IMR-90 (cell line): Measurements from ENCODE around the gene TGM2. TPM values are rescaled to one million over a fixed set of nuclear protein-coding genes. Genes with fewer than 3 reads are reported as not detected.

Source experiments
- ATAC-seq: fragments of 200-7000 bp; cut with Tn5 transposase; 2 replicates; pipeline ENCODE4 v1.9.1; 2020; ENCODE audit warnings: low read depth, mild to moderate bottlenecking, moderate library complexity
- BruUV-seq: library from RNA; stranded (reverse); fragments of 400-500 nt; replicated peaks from 2 replicates; lab custom pipeline; 2021; lab: Mats Ljungman, UMichigan
- CTCF ChIA-PET: fragments of 300-600 bp; formaldehyde crosslinking; extraction: SDS; loops from one replicate; lab custom pipeline; 2021; ENCODE audit warnings: antibody characterized with exemption; lab: Yijun Ruan, JAX
- POLR2A ChIA-PET: fragments of 300-600 bp; sonication (Branson Sonifier 250); formaldehyde crosslinking; loops from one replicate; lab custom pipeline; 2022; ENCODE audit warnings: antibody characterized with exemption; ENCODE audit not compliant: unreplicated experiment; lab: Charles Lee
- DNase-seq: peaks from one replicate; pipeline ENCODE4 v3.0.0; 2013
- H2AFZ ChIP-seq: replicated peaks from 2 replicates; pipeline ENCODE3; 2013; ENCODE audit warnings: low read length, mild to moderate bottlenecking; ENCODE audit not compliant: poor library complexity
- H2AK5ac ChIP-seq: 2 replicates; pipeline ENCODE4 v1.6.1; 2013; ENCODE audit warnings: low read depth, low read length, inconsistent platforms
- H2AK9ac ChIP-seq: replicated peaks from 2 replicates; pipeline ENCODE3; 2013; ENCODE audit warnings: mild to moderate bottlenecking, low read depth, low read length, moderate library complexity; ENCODE audit not compliant: poor library complexity
- H2BK120ac ChIP-seq: 2 replicates; pipeline ENCODE4 v1.6.1; 2013; ENCODE audit warnings: low read depth, low read length, inconsistent platforms
- H2BK15ac ChIP-seq: 3 replicates; pipeline ENCODE4 v1.6.1; 2013; ENCODE audit warnings: low read depth, low read length, inconsistent platforms
- H2BK20ac ChIP-seq: 2 replicates; pipeline ENCODE4 v1.6.1; 2013; ENCODE audit warnings: low read depth, mild to moderate bottlenecking, inconsistent platforms, low read length, moderate library complexity
- H2BK5ac ChIP-seq: 2 replicates; pipeline ENCODE4 v1.6.1; 2013; ENCODE audit warnings: mild to moderate bottlenecking, low read depth, low read length, inconsistent platforms; ENCODE audit not compliant: poor library complexity, severe bottlenecking
- H3K14ac ChIP-seq: replicated peaks from 2 replicates; pipeline ENCODE4 v1.6.1; 2013; ENCODE audit warnings: low read depth, low read length, inconsistent platforms
- H3K18ac ChIP-seq: 2 replicates; pipeline ENCODE4 v1.6.1; 2013; ENCODE audit warnings: low read depth, low read length, control low read depth
- H3K23ac ChIP-seq: 2 replicates; pipeline ENCODE4 v1.6.1; 2013; ENCODE audit warnings: low read depth, low read length, inconsistent platforms
- H3K27ac ChIP-seq: 2 replicates; pipeline ENCODE4 v1.5.1; 2013; ENCODE audit warnings: mild to moderate bottlenecking, control low read depth, low read length; ENCODE audit not compliant: insufficient read depth
- H3K27me3 ChIP-seq: 2 replicates; pipeline ENCODE4 v1.6.1; 2013; ENCODE audit warnings: low read length; ENCODE audit not compliant: control insufficient read depth, insufficient read depth
- H3K36me3 ChIP-seq: 2 replicates; pipeline ENCODE4 v1.6.1; 2013; ENCODE audit warnings: low read length, mixed read lengths; ENCODE audit not compliant: control insufficient read depth, insufficient read depth
- H3K4ac ChIP-seq: 2 replicates; pipeline ENCODE4 v1.6.1; 2013; ENCODE audit warnings: low read depth, low read length, inconsistent platforms
- H3K4me1 ChIP-seq: 2 replicates; pipeline ENCODE4 v1.6.1; 2013; ENCODE audit warnings: low read length, mixed read lengths; ENCODE audit not compliant: control insufficient read depth, insufficient read depth
- H3K4me2 ChIP-seq: 2 replicates; pipeline ENCODE4 v1.6.1; 2013; ENCODE audit warnings: low read depth, mild to moderate bottlenecking, control low read depth, low read length, moderate library complexity
- H3K4me3 ChIP-seq: 2 replicates; pipeline ENCODE4 v1.5.1; 2013; ENCODE audit warnings: low read depth, mild to moderate bottlenecking, control low read depth, low read length, moderate library complexity; ENCODE audit not compliant: insufficient read depth
- H3K56ac ChIP-seq: 2 replicates; pipeline ENCODE4 v1.6.1; 2013; ENCODE audit warnings: low read length, inconsistent platforms; ENCODE audit not compliant: insufficient read depth; ENCODE audit errors: extremely low read depth
- H3K79me1 ChIP-seq, 2 experiments: 2 replicates each; pipeline ENCODE4 v1.6.1; 2013; ENCODE audit warnings: low read length in 2 of 2, inconsistent platforms in 1 of 2, low read depth in 1 of 2
- H3K9ac ChIP-seq: 2 replicates; pipeline ENCODE4 v1.6.1; 2013; ENCODE audit warnings: low read depth, low read length, control low read depth
- H3K9me1 ChIP-seq: 2 replicates; pipeline ENCODE4 v1.6.1; 2013; ENCODE audit warnings: low read length, inconsistent platforms; ENCODE audit not compliant: insufficient read depth
- H3K9me3 ChIP-seq: 2 replicates; pipeline ENCODE4 v1.6.1; 2013; ENCODE audit warnings: low read length; ENCODE audit not compliant: control insufficient read depth, insufficient read depth
- H4K20me1 ChIP-seq: 2 replicates; pipeline ENCODE4 v1.6.1; 2013; ENCODE audit warnings: low read length, inconsistent platforms; ENCODE audit not compliant: insufficient read depth
- H4K5ac ChIP-seq: 2 replicates; pipeline ENCODE4 v1.6.1; 2013; ENCODE audit warnings: mild to moderate bottlenecking, low read depth, low read length, control low read depth
- H4K8ac ChIP-seq, 2 experiments: 2 replicates each; pipeline ENCODE4 v1.6.1; 2013; ENCODE audit warnings: low read depth in 2 of 2, low read length in 2 of 2, control low read depth in 1 of 2, inconsistent platforms in 1 of 2
- H4K91ac ChIP-seq: 2 replicates; pipeline ENCODE4 v1.6.1; 2013; ENCODE audit warnings: low read depth, low read length, inconsistent platforms; ENCODE audit not compliant: insufficient read depth
- BHLHE40 ChIP-seq: fragments of 150-350 bp; IDR thresholded peaks from 2 replicates; pipeline ENCODE4 v1.6.1; 2016; ENCODE audit warnings: mild to moderate bottlenecking, low read depth, low read length
- CEBPB ChIP-seq: IDR thresholded peaks from 2 replicates; pipeline ENCODE4 v1.6.1; 2012; ENCODE audit warnings: low read depth, low read length, improper control_type of control experiment
- CHD1 ChIP-seq: IDR thresholded peaks from 2 replicates; pipeline ENCODE4 v1.6.1; 2012; ENCODE audit warnings: low read depth, low read length, improper control_type of control experiment
- CTCF ChIP-seq: conservative IDR thresholded peaks from 2 replicates; pipeline ENCODE4 v1.5.1; 2012; ENCODE audit warnings: mild to moderate bottlenecking, low read depth, low read length, improper control_type of control experiment
- ELK1 ChIP-seq: fragments of 150-350 bp; IDR thresholded peaks from 2 replicates; pipeline ENCODE4 v1.6.1; 2016; ENCODE audit warnings: low read depth, mild to moderate bottlenecking, low read length, moderate library complexity, borderline replicate concordance
- FOS ChIP-seq: fragments of 150-350 bp; IDR thresholded peaks from 2 replicates; pipeline ENCODE4 v1.6.1; 2016; ENCODE audit warnings: low read depth, low read length
- MAFK ChIP-seq: IDR thresholded peaks from 2 replicates; pipeline ENCODE4 v1.6.1; 2012; ENCODE audit warnings: low read depth, low read length, improper control_type of control experiment
- MAZ ChIP-seq: IDR thresholded peaks from 2 replicates; pipeline ENCODE4 v1.6.1; 2012; ENCODE audit warnings: low read depth, mild to moderate bottlenecking, low read length, improper control_type of control experiment, moderate library complexity, borderline replicate concordance
- MXI1 ChIP-seq: IDR thresholded peaks from 2 replicates; pipeline ENCODE4 v1.6.1; 2012; ENCODE audit warnings: low read depth, mild to moderate bottlenecking, low read length, moderate library complexity, borderline replicate concordance
- NFE2L2 ChIP-seq: fragments of 150-350 bp; IDR thresholded peaks from 2 replicates; pipeline ENCODE4 v1.6.1; 2016; ENCODE audit warnings: low read depth, mild to moderate bottlenecking, low read length
- POLR2A ChIP-seq: IDR thresholded peaks from 2 replicates; pipeline ENCODE4 v1.6.1; 2012; ENCODE audit warnings: mild to moderate bottlenecking, low read depth, low read length
- RAD21 ChIP-seq: IDR thresholded peaks from 2 replicates; pipeline ENCODE4 v1.6.1; 2012; ENCODE audit warnings: low read length, improper control_type of control experiment
- RCOR1 ChIP-seq: IDR thresholded peaks from 2 replicates; pipeline ENCODE4 v1.6.1; 2012; ENCODE audit warnings: mild to moderate bottlenecking, low read length, improper control_type of control experiment; ENCODE audit not compliant: insufficient replicate concordance
- RFX5 ChIP-seq: IDR thresholded peaks from 2 replicates; pipeline ENCODE4 v1.8.0; 2012; ENCODE audit warnings: low read depth, mild to moderate bottlenecking, low read length, moderate library complexity
- SMC3 ChIP-seq: fragments of 150-350 bp; IDR thresholded peaks from 2 replicates; pipeline ENCODE4 v1.6.1; 2016; ENCODE audit warnings: low read depth, mild to moderate bottlenecking, antibody characterized with exemption, low read length, moderate library complexity
- USF2 ChIP-seq: fragments of 150-350 bp; IDR thresholded peaks from 2 replicates; pipeline ENCODE4 v1.6.1; 2017; ENCODE audit warnings: mild to moderate bottlenecking, antibody characterized with exemption, low read length, low read depth
- WGBS, 2 experiments: methylation state at CpG; one replicate each; pipeline versions ENCODE4 v1.1.5 to v1.1.7; 2013; ENCODE audit warnings: missing lambda C conversion rate in 2 of 2; ENCODE audit not compliant: insufficient read length in 1 of 2; ENCODE audit errors: extremely low coverage in 2 of 2; 5-methylcytosine and 5-hydroxymethylcytosine counted together
- dilution Hi-C: fragments of 300-500 bp; cut with HindIII; formaldehyde crosslinking; loops from one replicate; pipeline ENCODE4 v1.14.3; 2018; ENCODE audit warnings: low sequenced_read_pairs; ENCODE audit not compliant: unreplicated experiment
- in situ Hi-C: fragments of 300-500 bp; cut with MboI; formaldehyde crosslinking; loops from 3 replicates; pipeline ENCODE4 v1.14.3; 2019; ENCODE audit warnings: low sequenced_read_pairs, inconsistent platforms, mixed read lengths
- intact Hi-C: fragments of 100-400 bp; cut with micrococcal nuclease; formaldehyde crosslinking; loops from 2 replicates; pipeline ENCODE4 v1.10.0; 2022
- polyA plus RNA-seq, 3 experiments: library from polyadenylated mRNA; depleted of rRNA; stranded (reverse); fragments of >200 nt; gene quantifications; 2 replicates each; pipeline ENCODE4 v1.2.3, GENCODE V29; 2012; ENCODE audit warnings: low replicate concordance in 1 of 3
- total RNA-seq: library from RNA; depleted of rRNA; stranded (reverse); fragments of >200 nt; gene quantifications from 2 replicates; pipeline ENCODE4 v1.2.3, GENCODE V29; 2012

Gene TGM2
- total and polyA plus RNA-seq, 2 of the 4 experiments (the other 2 are of a cell fraction), result 239 to 268 TPM

GRCh38 chr20:38181207-38181801 is 16.2 kb upstream of the TGM2 start:
- Histone ChIP-seq H3K9me3 (peaks cover 5% of the 10 kb centered on the region; the same call in 1 of the 2 replicates), H4K5ac (no peak overlapping the region), H3K18ac (no peak overlapping the region), H4K91ac (no peak overlapping the region), H2AK5ac (no peak overlapping the region), H3K9ac (no peak overlapping the region), H3K4me2 (no peak overlapping the region), H3K56ac (no peak overlapping the region), H2AFZ (no peak overlapping the region), H4K8ac (no peak overlapping the region), H3K4ac (no peak overlapping the region), H2BK120ac (no peak overlapping the region), H3K4me1 (peaks cover 2% of the 10 kb centered on the region; the same call in 1 of the 2 replicates), H3K36me3 (no peaks in the 10 kb centered on the region), H4K20me1 (no peaks in the 10 kb centered on the region), H3K14ac (no peak overlapping the region), H3K27ac (no peak overlapping the region), H3K9me1 (no peaks in the 10 kb centered on the region), H3K4me3 (no peak overlapping the region), H3K23ac (no peak overlapping the region), H3K79me1 (no peaks in the 10 kb centered on the region), H2BK15ac (no peak overlapping the region), H2AK9ac (no peak overlapping the region), H2BK5ac (no peak overlapping the region), H2BK20ac (no peak overlapping the region; the same call in 1 of the 2 replicates), H3K27me3 (no peaks in the 10 kb centered on the region)
- intact Hi-C loops, result no loop called here
- ATAC-seq (no peak), DNase-seq (no peak)
- 57% methylated on average over 1 of the region's 7 CpGs; no CpG with 5 or more reads in 1 of the 2 experiments for WGBS, 2 experiments
- TF ChIP-seq MAZ, result no peak
- no peak for TF ChIP-seq RFX5
- no peak for TF ChIP-seq RCOR1
- no peak for TF ChIP-seq BHLHE40
- TF ChIP-seq CHD1, result no peak
- no peak for TF ChIP-seq ELK1
- no peak for TF ChIP-seq CEBPB
- no peak for TF ChIP-seq MXI1
- no peak for TF ChIP-seq MAFK
- no peak for TF ChIP-seq USF2
- TF ChIP-seq CTCF, result no peak
- TF ChIP-seq NFE2L2, result no peak
- TF ChIP-seq SMC3, result no peak
- TF ChIP-seq POLR2A, result no peak
- no peak for TF ChIP-seq FOS
- no peak for TF ChIP-seq RAD21
- POLR2A ChIA-PET, result interaction anchor here (0.5 kb wide), 1 partner anchor 251 kb away, joined by 3 read pairs; no protein-coding TSS in a partner anchor
- in situ Hi-C loops, result no loop called here
- dilution Hi-C loops, result no loop called here
- BruUV-seq, result no TSS peak
- CTCF ChIA-PET, result no interaction called here
